OCI-LY3 (cell line): Measurements from ENCODE around the gene LIF.

ENCODE experiments used
- CTCF ChIP-seq: fragments of 200-600, 300-600 bp; sonication (generic); IDR thresholded peaks from 2 replicates; pipeline ENCODE4 v1.5.1; 2014; ENCODE audit warnings: antibody characterized with exemption, low read length, low read depth
- EZH2phosphoT487 ChIP-seq: fragments of 200-600 bp; shearing (Covaris generic); IDR thresholded peaks from 2 replicates; pipeline ENCODE4 v1.6.1; 2018; ENCODE audit warnings: antibody characterized with exemption, mixed run types, low read depth

- TF ChIP-seq CTCF = no peak
- TF ChIP-seq EZH2phosphoT487 = no peak
Observed at GRCh38 chr22:30192427-30192826, 54.1 kb downstream of the LIF start.
